Right kidney (tissue), 9 donors: ENCODE results near the gene CCDC137.
"Not testable (repeated sequence)": the region's sequence is repeated elsewhere in the genome, so short reads cannot be mapped to it uniquely, and the experiment has no call there.

Experiments used
- DNase-seq: peaks from one replicate; pipeline ENCODE4 v3.0.0-alpha.2; 2016
- long read RNA-seq, 8 donors: transcript quantifications; one replicate each; lab custom pipeline, GENCODE V29; 2026

CCDC137 gene
- long read RNA-seq, donor 1, partial matches to known transcripts = 13 of 17 reads
- long read RNA-seq, donor 1, other reads (novel, unspliced or antisense) = 0 of 17 reads
- long read RNA-seq, donor 2, partial matches to known transcripts = 0 of 2 reads
- long read RNA-seq, donor 2, other reads (novel, unspliced or antisense) = 0 of 2 reads
- long read RNA-seq, donor 3, partial matches to known transcripts = 5 of 7 reads
- long read RNA-seq, donor 3, other reads (novel, unspliced or antisense) = 0 of 7 reads
- long read RNA-seq, donor 4, partial matches to known transcripts = 17 of 21 reads
- long read RNA-seq, donor 4, other reads (novel, unspliced or antisense) = 0 of 21 reads
- long read RNA-seq, donor 5, partial matches to known transcripts = 0 of 4 reads
- long read RNA-seq, donor 5, other reads (novel, unspliced or antisense) = 0 of 4 reads
- long read RNA-seq, donor 6, partial matches to known transcripts = 6 of 7 reads
- long read RNA-seq, donor 6, other reads (novel, unspliced or antisense) = 0 of 7 reads
- long read RNA-seq, donor 7 = 0 reads
- long read RNA-seq, donor 8, partial matches to known transcripts = 6 of 10 reads
- long read RNA-seq, donor 8, other reads (novel, unspliced or antisense) = 0 of 10 reads

- peak; percentile 93 for DNase-seq
Observed at GRCh38 chr17:81666342-81667191, at the start of gene CCDC137, which contains the start of gene OXLD1. Gene CCDC137 (plus strand): TSS chr17:81666737. CDS start chr17:81666767, 30 bp downstream. Gene OXLD1 (minus strand): TSS chr17:81666605. CDS start chr17:81666577, 28 bp downstream.

GRCh38 chr17:81616877-81617276 is 49.7 kb upstream of the CCDC137 start:
- no peak for DNase-seq

GRCh38 chr17:81618307-81618706 is 48.2 kb upstream of the CCDC137 start:
- DNase-seq = not testable (repeated sequence)

- no peak for DNase-seq
Observed at GRCh38 chr17:81621494-81622130, 44.9 kb upstream of the CCDC137 start.

- DNase-seq = no peak
Observed at GRCh38 chr17:81630274-81630673, 36.3 kb upstream of the CCDC137 start.

- DNase-seq = no peak
Observed at GRCh38 chr17:81631482-81631881, 35.1 kb upstream of the CCDC137 start.

- no peak for DNase-seq
Observed at GRCh38 chr17:81635431-81635830, 31.1 kb upstream of the CCDC137 start.

GRCh38 chr17:81635973-81636504 is 30.5 kb upstream of the CCDC137 start:
- DNase-seq = no peak

GRCh38 chr17:81636505-81637288 is 29.8 kb upstream of the CCDC137 start, which contains the start of the genes NPLOC4 and TSPAN10:
Gene NPLOC4 (minus strand): TSS chr17:81637112. CDS start chr17:81636930, 182 bp downstream.
Gene TSPAN10 (plus strand): TSS chr17:81637196. CDS start chr17:81642413, 5,217 bp downstream.
- DNase-seq = peak; percentile 83

- no peak for DNase-seq
Observed at GRCh38 chr17:81638683-81639082, 27.9 kb upstream of the CCDC137 start.

- no peak for DNase-seq
Observed at GRCh38 chr17:81640011-81640410, 26.5 kb upstream of the CCDC137 start.

GRCh38 chr17:81641825-81642489 is 24.6 kb upstream of the CCDC137 start:
- DNase-seq = no peak

GRCh38 chr17:81644496-81644895 is 22.0 kb upstream of the CCDC137 start:
- no peak for DNase-seq

- DNase-seq = no peak
Observed at GRCh38 chr17:81644976-81645952, 21.3 kb upstream of the CCDC137 start.

- no peak for DNase-seq
Observed at GRCh38 chr17:81646869-81647600, 19.5 kb upstream of the CCDC137 start.

GRCh38 chr17:81647640-81648012 is 18.9 kb upstream of the CCDC137 start:
- DNase-seq = no peak

GRCh38 chr17:81648013-81648706 is 18.4 kb upstream of the CCDC137 start:
- no peak for DNase-seq

GRCh38 chr17:81648707-81649085 is 17.8 kb upstream of the CCDC137 start:
- no peak for DNase-seq
